Astrocyte (in vitro differentiated cells and primary cell): ENCODE measurements around the gene ASCC3. TPM values are rescaled to one million over a fixed set of nuclear protein-coding genes. Genes with fewer than 3 reads are reported as not detected.

Source experiments
- DNase-seq: peaks from one replicate; pipeline ENCODE4 v3.0.0-alpha.2; 2010; ENCODE audit warnings: low read depth
- FAIRE-seq: peaks from 2 replicates; lab custom pipeline; 2011; peaks lifted over from hg19 to GRCh38; lab: Jason Lieb, UNC
- H2AFZ ChIP-seq: 2 replicates; pipeline ENCODE4 v1.6.0; 2012; ENCODE audit warnings: low read depth, low read length, inconsistent platforms
- H3K27ac ChIP-seq: 2 replicates; pipeline ENCODE4 v1.5.1; 2011; ENCODE audit warnings: low read depth, low read length, inconsistent platforms
- H3K27me3 ChIP-seq: 2 replicates; pipeline ENCODE4 v1.6.0; 2011; ENCODE audit warnings: low read length, inconsistent platforms; ENCODE audit not compliant: insufficient read depth
- H3K36me3 ChIP-seq: 2 replicates; pipeline ENCODE4 v1.5.1; 2011; ENCODE audit warnings: low read length, inconsistent platforms; ENCODE audit not compliant: insufficient read depth
- H3K4me1 ChIP-seq: 2 replicates; pipeline ENCODE4 v1.5.1; 2011; ENCODE audit warnings: low read length, inconsistent platforms; ENCODE audit not compliant: insufficient read depth
- H3K4me2 ChIP-seq: 2 replicates; pipeline ENCODE4 v1.6.0; 2012; ENCODE audit warnings: low read length, inconsistent platforms
- H3K4me3 ChIP-seq: 2 replicates; pipeline ENCODE4 v1.5.1; 2011; ENCODE audit warnings: low read depth, mild to moderate bottlenecking, low read length, inconsistent platforms; ENCODE audit not compliant: insufficient read depth
- H3K79me2 ChIP-seq: 2 replicates; pipeline ENCODE4 v1.6.0; 2012; ENCODE audit warnings: mild to moderate bottlenecking, low read length, inconsistent platforms; ENCODE audit not compliant: insufficient read depth
- H3K9ac ChIP-seq: 2 replicates; pipeline ENCODE4 v1.6.0; 2012; ENCODE audit warnings: mild to moderate bottlenecking, low read length, inconsistent platforms
- H3K9me3 ChIP-seq: 2 replicates; pipeline ENCODE4 v1.5.1; 2012; ENCODE audit warnings: low read depth, mild to moderate bottlenecking, low read length, inconsistent platforms; ENCODE audit not compliant: insufficient read depth
- H4K20me1 ChIP-seq: 2 replicates; pipeline ENCODE4 v1.6.0; 2012; ENCODE audit warnings: low read length, inconsistent platforms; ENCODE audit not compliant: insufficient read depth
- H3K27ac Mint-ChIP-seq: one replicate; pipeline ENCODE4 v1.8.0; 2021; ENCODE audit warnings: mild to moderate bottlenecking, mixed read lengths; ENCODE audit not compliant: unreplicated experiment
- H3K27me3 Mint-ChIP-seq: one replicate; pipeline ENCODE4 v1.8.0; 2021; ENCODE audit warnings: low read depth, mixed read lengths; ENCODE audit not compliant: unreplicated experiment
- H3K36me3 Mint-ChIP-seq: one replicate; pipeline ENCODE4 v1.8.0; 2021; ENCODE audit warnings: low read depth, mixed read lengths; ENCODE audit not compliant: unreplicated experiment
- H3K4me1 Mint-ChIP-seq: one replicate; pipeline ENCODE4 v1.8.0; 2021; ENCODE audit warnings: low read depth, mixed read lengths; ENCODE audit not compliant: unreplicated experiment
- H3K4me3 Mint-ChIP-seq: one replicate; pipeline ENCODE4 v1.8.0; 2021; ENCODE audit warnings: mild to moderate bottlenecking, moderate library complexity, mixed read lengths; ENCODE audit not compliant: unreplicated experiment
- H3K9me3 Mint-ChIP-seq: one replicate; pipeline ENCODE4 v1.8.0; 2021; ENCODE audit warnings: mild to moderate bottlenecking, mixed read lengths; ENCODE audit not compliant: unreplicated experiment
- EZH2 ChIP-seq: IDR thresholded peaks from 2 replicates; pipeline ENCODE4 v1.6.1; 2012; ENCODE audit warnings: mild to moderate bottlenecking, low read length, inconsistent platforms; ENCODE audit not compliant: insufficient read depth
- total RNA-seq: library from RNA; stranded (reverse); gene quantifications from 2 replicates; pipeline ENCODE4 v1.2.1, GENCODE V29; 2021
- TF ChIP-seq, protein P1 (sequence below): IDR thresholded peaks from 2 replicates; pipeline ENCODE4 v1.5.1; 2011; ENCODE audit warnings: low read depth, mild to moderate bottlenecking, inconsistent platforms, low read length, moderate library complexity; ENCODE audit not compliant: insufficient read depth

ASCC3 gene
- total RNA-seq, 1 donor from 2014 or later: 138 TPM

DNA sequence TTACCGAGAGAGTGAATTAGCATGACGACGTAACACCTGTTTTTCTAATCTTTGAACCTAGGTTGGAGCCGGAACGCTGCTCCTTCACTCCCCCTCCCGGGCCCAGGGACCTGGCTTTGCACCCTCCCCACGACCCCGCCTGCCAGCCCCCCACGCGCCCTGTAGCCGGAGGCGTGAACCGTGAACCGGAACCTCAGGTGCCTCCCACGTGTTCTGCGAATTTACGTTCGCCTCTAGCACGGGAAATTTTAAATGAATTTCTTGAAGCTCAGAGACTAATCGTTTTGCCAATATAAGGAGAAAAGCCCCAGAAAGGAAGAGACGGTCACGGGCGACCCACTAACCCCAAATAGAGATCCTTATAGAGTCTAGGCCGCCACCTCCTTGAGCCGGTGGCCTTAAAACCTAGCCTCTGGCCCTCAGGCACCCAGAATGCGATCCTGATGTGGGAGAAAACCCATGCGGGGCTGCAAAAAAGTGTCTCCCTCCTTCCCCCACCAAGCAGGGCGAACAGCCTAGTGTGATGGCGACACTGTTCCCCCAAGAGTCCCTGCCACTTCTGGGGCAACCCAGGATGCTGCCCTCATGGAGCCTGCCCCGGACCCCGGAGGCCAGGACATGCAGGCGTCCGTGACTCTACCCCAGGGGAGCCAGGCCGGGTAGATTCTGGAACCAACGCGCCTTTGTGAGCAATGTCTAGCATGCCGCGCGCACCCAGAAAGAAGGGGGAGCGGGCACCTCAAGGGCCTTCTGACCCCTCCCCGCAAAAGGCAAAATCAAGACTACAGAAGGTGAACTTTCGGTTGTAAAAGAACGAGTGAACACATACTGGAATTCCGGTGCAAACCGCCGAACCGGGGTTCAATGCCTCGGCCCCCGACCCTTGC, 413.8 kb downstream of the ASCC3 start:
- Histone ChIP-seq H3K4me2 (no peak overlapping the region), H3K9ac (no peak overlapping the region), H4K20me1 (peaks cover 14% of the 10 kb centered on the region), H3K4me1 (peaks cover 3% of the 10 kb centered on the region), H3K9me3 (peaks cover 13% of the 10 kb centered on the region), H3K4me3 (no peak overlapping the region), H3K27me3 (peaks cover 98% of the 10 kb centered on the region), H3K79me2 (no peaks in the 10 kb centered on the region), H3K27ac (no peak overlapping the region), H2AFZ (no peak overlapping the region), H3K36me3 (no peaks in the 10 kb centered on the region)
- Mint-ChIP-seq H3K4me3 (no peak overlapping the region), H3K4me1 (no peaks in the 10 kb centered on the region), H3K27ac (no peak overlapping the region), H3K36me3 (peaks cover 2% of the 10 kb centered on the region), H3K9me3 (peaks cover 20% of the 10 kb centered on the region), H3K27me3 (peaks cover 76% of the 10 kb centered on the region)
- DNase-seq (no peak), FAIRE-seq (no peak)
- TF ChIP-seq, protein P1, sequence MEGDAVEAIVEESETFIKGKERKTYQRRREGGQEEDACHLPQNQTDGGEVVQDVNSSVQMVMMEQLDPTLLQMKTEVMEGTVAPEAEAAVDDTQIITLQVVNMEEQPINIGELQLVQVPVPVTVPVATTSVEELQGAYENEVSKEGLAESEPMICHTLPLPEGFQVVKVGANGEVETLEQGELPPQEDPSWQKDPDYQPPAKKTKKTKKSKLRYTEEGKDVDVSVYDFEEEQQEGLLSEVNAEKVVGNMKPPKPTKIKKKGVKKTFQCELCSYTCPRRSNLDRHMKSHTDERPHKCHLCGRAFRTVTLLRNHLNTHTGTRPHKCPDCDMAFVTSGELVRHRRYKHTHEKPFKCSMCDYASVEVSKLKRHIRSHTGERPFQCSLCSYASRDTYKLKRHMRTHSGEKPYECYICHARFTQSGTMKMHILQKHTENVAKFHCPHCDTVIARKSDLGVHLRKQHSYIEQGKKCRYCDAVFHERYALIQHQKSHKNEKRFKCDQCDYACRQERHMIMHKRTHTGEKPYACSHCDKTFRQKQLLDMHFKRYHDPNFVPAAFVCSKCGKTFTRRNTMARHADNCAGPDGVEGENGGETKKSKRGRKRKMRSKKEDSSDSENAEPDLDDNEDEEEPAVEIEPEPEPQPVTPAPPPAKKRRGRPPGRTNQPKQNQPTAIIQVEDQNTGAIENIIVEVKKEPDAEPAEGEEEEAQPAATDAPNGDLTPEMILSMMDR: no peak
- TF ChIP-seq EZH2: peak; percentile 93

DNA sequence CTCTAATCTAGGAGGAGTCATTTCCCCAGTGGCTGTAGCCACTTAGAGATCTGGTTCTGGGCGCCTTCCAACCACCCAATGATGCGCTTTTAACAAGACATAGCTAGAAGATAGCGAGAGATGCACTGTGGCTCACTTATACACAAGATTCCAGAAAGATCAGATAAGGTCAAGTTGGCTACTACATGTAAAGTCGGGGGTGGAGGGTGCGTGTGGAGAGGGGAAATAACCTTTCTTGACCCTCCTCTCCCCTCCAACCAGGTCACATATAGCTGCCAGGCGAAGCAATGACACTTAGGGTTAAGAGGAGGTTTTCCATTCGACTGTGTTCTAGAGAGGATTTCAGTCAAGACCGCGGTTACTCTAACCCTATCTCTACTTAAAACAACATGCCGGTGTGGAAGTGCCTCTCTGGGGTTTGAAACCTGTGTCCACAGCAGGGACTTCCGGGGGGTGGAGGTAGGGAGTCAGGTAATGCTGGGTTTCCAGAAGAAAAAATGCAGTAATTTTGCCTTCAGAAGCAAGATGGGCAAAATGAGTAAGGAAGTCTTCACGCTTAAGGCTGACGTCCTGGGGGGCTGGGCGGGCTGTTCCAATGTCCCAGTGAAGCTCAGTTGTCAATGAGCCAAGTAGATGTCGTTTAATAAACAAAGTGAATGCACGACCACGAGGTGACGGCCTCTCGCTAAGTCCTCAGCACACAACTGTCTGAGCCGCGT, 414.6 kb downstream of the ASCC3 start:
- H3K4me3 Mint-ChIP-seq: no peak overlapping the region
- Histone ChIP-seq H3K79me2 (no peaks in the 10 kb centered on the region), H3K4me3 (no peak overlapping the region), H3K27me3 (peaks cover 100% of the 10 kb centered on the region), H3K4me1 (peaks cover 3% of the 10 kb centered on the region), H3K4me2 (no peak overlapping the region), H3K9me3 (peaks cover 13% of the 10 kb centered on the region), H3K36me3 (no peaks in the 10 kb centered on the region), H3K9ac (no peak overlapping the region), H3K27ac (no peak overlapping the region), H2AFZ (no peak overlapping the region), H4K20me1 (peaks cover 14% of the 10 kb centered on the region)
- TF ChIP-seq, protein P1: no peak
- TF ChIP-seq EZH2: peak; percentile 58
- peaks cover 84% of the 10 kb centered on the region for H3K27me3 Mint-ChIP-seq
- H3K27ac Mint-ChIP-seq: peak overlapping the region; percentile 45
- H3K9me3 Mint-ChIP-seq: peaks cover 20% of the 10 kb centered on the region
- H3K36me3 Mint-ChIP-seq: peaks cover 2% of the 10 kb centered on the region
- H3K4me1 Mint-ChIP-seq: no peaks in the 10 kb centered on the region
- FAIRE-seq (no peak), DNase-seq (no peak)
